SK-N-SH treated with all-trans-retinoic acid at 6 μM for 48 hours (cell line): Measurements from ENCODE around the gene CDC14B.

Experiments used
- ATAC-seq: fragments of 200-7000 bp; cut with Tn5 transposase; 3 replicates; pipeline ENCODE4 v1.9.1; 2020; ENCODE audit warnings: mild to moderate bottlenecking, moderate library complexity
- ARNTL ChIP-seq: fragments of 450-650 bp; formaldehyde crosslinking; IDR thresholded peaks from 2 replicates; pipeline ENCODE4 v1.5.0; 2020; ENCODE audit warnings: low read depth, mild to moderate bottlenecking, moderate library complexity, borderline replicate concordance
- BACH2 ChIP-seq: fragments of 250-450 bp; sonication (Bioruptor Pico); IDR thresholded peaks from 2 replicates; pipeline ENCODE4 v1.9.0; 2021; ENCODE audit warnings: mild to moderate bottlenecking, borderline replicate concordance
- CSDC2 ChIP-seq: fragments of 250-450 bp; sonication (Bioruptor Pico); IDR thresholded peaks from 2 replicates; pipeline ENCODE4 v1.5.0; 2020; ENCODE audit warnings: mild to moderate bottlenecking, moderate library complexity
- ESRRG ChIP-seq: fragments of 250-450 bp; sonication (Bioruptor Pico); IDR thresholded peaks from 2 replicates; pipeline ENCODE4 v1.6.1; 2021; ENCODE audit warnings: mild to moderate bottlenecking
- GLIS3 ChIP-seq: fragments of 250-450 bp; sonication (Bioruptor Pico); IDR thresholded peaks from 2 replicates; pipeline ENCODE4 v1.5.0; 2020; ENCODE audit warnings: mild to moderate bottlenecking, moderate library complexity
- ISL1 ChIP-seq: fragments of 250-450 bp; sonication (Bioruptor Pico); IDR thresholded peaks from 2 replicates; pipeline ENCODE4 v2.1.2; 2022; ENCODE audit warnings: mild to moderate bottlenecking, moderate library complexity
- OSR1 ChIP-seq: fragments of 250-450 bp; sonication (Bioruptor Pico); IDR thresholded peaks from 2 replicates; pipeline ENCODE4 v1.8.0; 2022; ENCODE audit warnings: moderate library complexity, mild to moderate bottlenecking, inconsistent platforms
- PATZ1 ChIP-seq: fragments of 250-450 bp; sonication (Bioruptor Pico); IDR thresholded peaks from 2 replicates; pipeline ENCODE4 v1.8.0; 2020; ENCODE audit warnings: mild to moderate bottlenecking, moderate library complexity, borderline replicate concordance
- PPARA ChIP-seq: fragments of 250-450 bp; sonication (Bioruptor Pico); IDR thresholded peaks from 2 replicates; pipeline ENCODE4 v1.5.0; 2020; ENCODE audit warnings: mild to moderate bottlenecking, borderline replicate concordance
- RARB ChIP-seq: fragments of 250-450 bp; sonication (Bioruptor Pico); IDR thresholded peaks from 2 replicates; pipeline ENCODE4 v1.8.0; 2021; ENCODE audit warnings: mild to moderate bottlenecking, moderate library complexity
- SNAI2 ChIP-seq: fragments of 250-450 bp; sonication (Bioruptor Pico); IDR thresholded peaks from 2 replicates; pipeline ENCODE4 v1.5.0; 2020; ENCODE audit warnings: mild to moderate bottlenecking, moderate library complexity
- TCF4 ChIP-seq: fragments of 250-450 bp; sonication (Bioruptor Pico); IDR thresholded peaks from 2 replicates; pipeline ENCODE4 v1.8.0; 2021; ENCODE audit warnings: mild to moderate bottlenecking, moderate library complexity, borderline replicate concordance
- TOX ChIP-seq: fragments of 250-450 bp; sonication (Bioruptor Pico); IDR thresholded peaks from 2 replicates; pipeline ENCODE4 v1.8.0; 2021; ENCODE audit warnings: mild to moderate bottlenecking, moderate library complexity, borderline replicate concordance
- ZC3H10 ChIP-seq: fragments of 250-450 bp; sonication (Bioruptor Pico); IDR thresholded peaks from 2 replicates; pipeline ENCODE4 v1.5.1; 2021; ENCODE audit warnings: mild to moderate bottlenecking, moderate library complexity
- ZFP3 ChIP-seq: fragments of 250-450 bp; sonication (Bioruptor Pico); IDR thresholded peaks from 2 replicates; pipeline ENCODE4 v1.5.0; 2020; ENCODE audit warnings: mild to moderate bottlenecking, moderate library complexity
- ZFP30 ChIP-seq: fragments of 450-650 bp; formaldehyde crosslinking; IDR thresholded peaks from 2 replicates; pipeline ENCODE4 v1.5.0; 2022; ENCODE audit warnings: mild to moderate bottlenecking, moderate library complexity
- ZNF565 ChIP-seq: fragments of 450-650 bp; formaldehyde crosslinking; conservative IDR thresholded peaks from 2 replicates; pipeline ENCODE4 v1.5.0; 2020; ENCODE audit warnings: low read depth, mild to moderate bottlenecking, moderate library complexity
- ZNF70 ChIP-seq: fragments of 450-650 bp; formaldehyde crosslinking; IDR thresholded peaks from 2 replicates; pipeline ENCODE4 v1.5.0; 2020; ENCODE audit warnings: mild to moderate bottlenecking, moderate library complexity
- ZNF8 ChIP-seq: fragments of 450-650 bp; formaldehyde crosslinking; IDR thresholded peaks from 2 replicates; pipeline ENCODE4 v1.5.0; 2020; ENCODE audit warnings: mild to moderate bottlenecking, moderate library complexity
- TF ChIP-seq, protein P1 (sequence below): fragments of 250-450 bp; sonication (Bioruptor Pico); IDR thresholded peaks from 2 replicates; pipeline ENCODE4 v1.5.0; 2020; ENCODE audit warnings: mild to moderate bottlenecking, moderate library complexity
- TF ChIP-seq, protein P2 (sequence below): fragments of 250-450 bp; sonication (Bioruptor Pico); IDR thresholded peaks from 2 replicates; pipeline ENCODE4 v1.8.0; 2021; ENCODE audit warnings: low read depth, mild to moderate bottlenecking, moderate library complexity, borderline replicate concordance
- TF ChIP-seq, protein P3 (sequence below): fragments of 250-450 bp; sonication (Bioruptor Pico); IDR thresholded peaks from 2 replicates; pipeline ENCODE4 v1.5.1; 2020; ENCODE audit warnings: low read depth, mild to moderate bottlenecking, moderate library complexity

The CDC14B gene

GRCh38 chr9:96564217-96564616 lies 55.4 kb downstream of the CDC14B start:
- ATAC-seq = no peak
- no peak for TF ChIP-seq ZNF8 (CRISPR knock-in tag)
- TF ChIP-seq TOX (CRISPR knock-in tag) = no peak
- TF ChIP-seq PPARA = no peak
- TF ChIP-seq BACH2 (CRISPR knock-in tag) = no peak
- TF ChIP-seq CSDC2 (CRISPR knock-in tag) = no peak
- TF ChIP-seq ZNF565 (CRISPR knock-in tag) = no peak
- no peak for TF ChIP-seq OSR1 (CRISPR knock-in tag)
- TF ChIP-seq, protein P1, sequence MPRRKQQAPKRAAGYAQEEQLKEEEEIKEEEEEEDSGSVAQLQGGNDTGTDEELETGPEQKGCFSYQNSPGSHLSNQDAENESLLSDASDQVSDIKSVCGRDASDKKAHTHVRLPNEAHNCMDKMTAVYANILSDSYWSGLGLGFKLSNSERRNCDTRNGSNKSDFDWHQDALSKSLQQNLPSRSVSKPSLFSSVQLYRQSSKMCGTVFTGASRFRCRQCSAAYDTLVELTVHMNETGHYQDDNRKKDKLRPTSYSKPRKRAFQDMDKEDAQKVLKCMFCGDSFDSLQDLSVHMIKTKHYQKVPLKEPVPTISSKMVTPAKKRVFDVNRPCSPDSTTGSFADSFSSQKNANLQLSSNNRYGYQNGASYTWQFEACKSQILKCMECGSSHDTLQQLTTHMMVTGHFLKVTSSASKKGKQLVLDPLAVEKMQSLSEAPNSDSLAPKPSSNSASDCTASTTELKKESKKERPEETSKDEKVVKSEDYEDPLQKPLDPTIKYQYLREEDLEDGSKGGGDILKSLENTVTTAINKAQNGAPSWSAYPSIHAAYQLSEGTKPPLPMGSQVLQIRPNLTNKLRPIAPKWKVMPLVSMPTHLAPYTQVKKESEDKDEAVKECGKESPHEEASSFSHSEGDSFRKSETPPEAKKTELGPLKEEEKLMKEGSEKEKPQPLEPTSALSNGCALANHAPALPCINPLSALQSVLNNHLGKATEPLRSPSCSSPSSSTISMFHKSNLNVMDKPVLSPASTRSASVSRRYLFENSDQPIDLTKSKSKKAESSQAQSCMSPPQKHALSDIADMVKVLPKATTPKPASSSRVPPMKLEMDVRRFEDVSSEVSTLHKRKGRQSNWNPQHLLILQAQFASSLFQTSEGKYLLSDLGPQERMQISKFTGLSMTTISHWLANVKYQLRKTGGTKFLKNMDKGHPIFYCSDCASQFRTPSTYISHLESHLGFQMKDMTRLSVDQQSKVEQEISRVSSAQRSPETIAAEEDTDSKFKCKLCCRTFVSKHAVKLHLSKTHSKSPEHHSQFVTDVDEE (CRISPR knock-in tag) = no peak
- no peak for TF ChIP-seq ESRRG (CRISPR knock-in tag)
- TF ChIP-seq SNAI2 = no peak
- TF ChIP-seq ZFP3 (CRISPR knock-in tag) = no peak

DNA sequence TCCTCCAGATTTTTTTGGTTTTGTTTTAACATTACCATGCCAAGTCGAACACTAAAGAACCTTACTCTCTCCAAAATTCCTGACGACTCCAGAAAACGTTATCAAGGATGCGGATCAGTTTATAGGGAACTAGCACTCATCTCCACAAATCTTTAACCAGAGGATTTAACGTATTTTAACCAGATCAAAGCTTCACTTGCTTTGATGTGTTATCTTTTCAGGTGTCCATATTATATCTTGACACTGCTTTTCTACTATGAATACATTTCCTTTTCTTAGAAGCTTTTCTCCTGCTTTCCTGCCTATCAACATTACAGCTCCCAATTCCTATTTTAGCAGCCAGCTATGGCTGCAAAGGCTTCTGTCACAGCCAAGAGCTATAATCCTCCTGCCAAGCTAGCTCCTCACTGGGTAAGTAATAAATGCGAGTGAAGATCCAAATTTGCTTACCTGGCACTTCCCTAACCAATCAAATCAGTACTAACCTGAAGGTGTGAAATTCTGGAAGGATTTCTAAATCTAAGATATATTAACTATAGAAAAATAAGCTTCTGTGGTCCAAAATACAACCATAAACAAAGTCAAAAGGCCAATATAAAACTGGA lies 60.2 kb downstream of the CDC14B start:
- TF ChIP-seq BACH2 (CRISPR knock-in tag) (no peak), ZNF565 (CRISPR knock-in tag) (no peak), GLIS3 (CRISPR knock-in tag) (no peak), ISL1 (CRISPR knock-in tag) (no peak), CSDC2 (CRISPR knock-in tag) (no peak), OSR1 (CRISPR knock-in tag) (no peak), SNAI2 (no peak), ZC3H10 (CRISPR knock-in tag) (no peak), TCF4 (CRISPR knock-in tag) (no peak), ZNF8 (CRISPR knock-in tag) (no peak), PATZ1 (CRISPR knock-in tag) (no peak), TOX (CRISPR knock-in tag) (no peak), ARNTL (no peak)
- TF ChIP-seq, protein P2, sequence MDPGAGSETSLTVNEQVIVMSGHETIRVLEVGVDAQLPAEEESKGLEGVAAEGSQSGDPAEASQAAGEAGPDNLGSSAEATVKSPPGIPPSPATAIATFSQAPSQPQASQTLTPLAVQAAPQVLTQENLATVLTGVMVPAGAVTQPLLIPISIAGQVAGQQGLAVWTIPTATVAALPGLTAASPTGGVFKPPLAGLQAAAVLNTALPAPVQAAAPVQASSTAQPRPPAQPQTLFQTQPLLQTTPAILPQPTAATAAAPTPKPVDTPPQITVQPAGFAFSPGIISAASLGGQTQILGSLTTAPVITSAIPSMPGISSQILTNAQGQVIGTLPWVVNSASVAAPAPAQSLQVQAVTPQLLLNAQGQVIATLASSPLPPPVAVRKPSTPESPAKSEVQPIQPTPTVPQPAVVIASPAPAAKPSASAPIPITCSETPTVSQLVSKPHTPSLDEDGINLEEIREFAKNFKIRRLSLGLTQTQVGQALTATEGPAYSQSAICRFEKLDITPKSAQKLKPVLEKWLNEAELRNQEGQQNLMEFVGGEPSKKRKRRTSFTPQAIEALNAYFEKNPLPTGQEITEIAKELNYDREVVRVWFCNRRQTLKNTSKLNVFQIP = no peak
- TF ChIP-seq, protein P3, sequence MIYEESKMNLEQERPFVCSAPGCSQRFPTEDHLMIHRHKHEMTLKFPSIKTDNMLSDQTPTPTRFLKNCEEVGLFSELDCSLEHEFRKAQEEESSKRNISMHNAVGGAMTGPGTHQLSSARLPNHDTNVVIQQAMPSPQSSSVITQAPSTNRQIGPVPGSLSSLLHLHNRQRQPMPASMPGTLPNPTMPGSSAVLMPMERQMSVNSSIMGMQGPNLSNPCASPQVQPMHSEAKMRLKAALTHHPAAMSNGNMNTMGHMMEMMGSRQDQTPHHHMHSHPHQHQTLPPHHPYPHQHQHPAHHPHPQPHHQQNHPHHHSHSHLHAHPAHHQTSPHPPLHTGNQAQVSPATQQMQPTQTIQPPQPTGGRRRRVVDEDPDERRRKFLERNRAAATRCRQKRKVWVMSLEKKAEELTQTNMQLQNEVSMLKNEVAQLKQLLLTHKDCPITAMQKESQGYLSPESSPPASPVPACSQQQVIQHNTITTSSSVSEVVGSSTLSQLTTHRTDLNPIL (CRISPR knock-in tag) = no peak
- TF ChIP-seq, all 23 proteins: peak for 0
- no peak for ATAC-seq

- no peak for ATAC-seq
- TF ChIP-seq ZNF565 (CRISPR knock-in tag) (no peak), PPARA (no peak), ZFP30 (CRISPR knock-in tag) (no peak), PATZ1 (CRISPR knock-in tag) (no peak), ZNF8 (CRISPR knock-in tag) (no peak), ZNF70 (CRISPR knock-in tag) (no peak), ZFP3 (CRISPR knock-in tag) (no peak), RARB (CRISPR knock-in tag) (no peak), BACH2 (CRISPR knock-in tag) (no peak), ISL1 (CRISPR knock-in tag) (no peak), OSR1 (CRISPR knock-in tag) (no peak), TOX (CRISPR knock-in tag) (no peak)
- TF ChIP-seq, protein P1 (CRISPR knock-in tag) = no peak
- TF ChIP-seq, protein P2 = no peak
Observed at GRCh38 chr9:96557921-96558320, 61.7 kb downstream of the CDC14B start.
